ENCODE data around the gene TOLLIP.

TOLLIP gene

DNA sequence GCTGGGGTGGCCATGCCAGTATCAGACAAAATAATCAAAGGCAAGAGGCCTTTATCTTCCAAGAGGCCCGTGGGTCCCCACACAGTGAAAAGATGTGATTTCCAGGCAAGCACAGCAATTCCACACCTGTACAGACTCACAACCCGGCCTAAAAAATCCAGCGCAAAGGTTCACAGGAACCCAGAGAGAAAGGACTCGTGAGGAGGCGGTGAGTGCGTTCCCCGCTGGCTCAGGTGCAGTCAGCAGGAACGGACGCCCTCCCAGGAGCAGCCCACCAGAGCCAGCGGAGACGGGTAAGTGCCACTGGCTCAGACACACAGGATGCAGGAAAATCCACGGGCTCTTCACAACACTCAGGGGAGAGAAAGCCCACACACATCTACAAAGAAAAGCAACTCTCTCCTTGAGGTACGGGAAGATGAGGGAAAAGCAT, 4.4 kb downstream of the TOLLIP start:
- TF ChIP-seq, protein P1, sequence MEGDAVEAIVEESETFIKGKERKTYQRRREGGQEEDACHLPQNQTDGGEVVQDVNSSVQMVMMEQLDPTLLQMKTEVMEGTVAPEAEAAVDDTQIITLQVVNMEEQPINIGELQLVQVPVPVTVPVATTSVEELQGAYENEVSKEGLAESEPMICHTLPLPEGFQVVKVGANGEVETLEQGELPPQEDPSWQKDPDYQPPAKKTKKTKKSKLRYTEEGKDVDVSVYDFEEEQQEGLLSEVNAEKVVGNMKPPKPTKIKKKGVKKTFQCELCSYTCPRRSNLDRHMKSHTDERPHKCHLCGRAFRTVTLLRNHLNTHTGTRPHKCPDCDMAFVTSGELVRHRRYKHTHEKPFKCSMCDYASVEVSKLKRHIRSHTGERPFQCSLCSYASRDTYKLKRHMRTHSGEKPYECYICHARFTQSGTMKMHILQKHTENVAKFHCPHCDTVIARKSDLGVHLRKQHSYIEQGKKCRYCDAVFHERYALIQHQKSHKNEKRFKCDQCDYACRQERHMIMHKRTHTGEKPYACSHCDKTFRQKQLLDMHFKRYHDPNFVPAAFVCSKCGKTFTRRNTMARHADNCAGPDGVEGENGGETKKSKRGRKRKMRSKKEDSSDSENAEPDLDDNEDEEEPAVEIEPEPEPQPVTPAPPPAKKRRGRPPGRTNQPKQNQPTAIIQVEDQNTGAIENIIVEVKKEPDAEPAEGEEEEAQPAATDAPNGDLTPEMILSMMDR (IDR thresholded peaks at IDR 0.05; ENCODE audit: insufficient read depth, low read depth, low read length, missing control alignments), result no peak
- H3K4me3 ChIP-seq (ENCODE audit: low read depth, low read length), result no peak overlapping the region
- DNase-seq (ENCODE audit: low read depth), result no peak

- no peak overlapping the region for H3K4me3 ChIP-seq (ENCODE audit: low read depth, low read length)
- no peak for DNase-seq (ENCODE audit: low read depth)
- TF ChIP-seq, protein P1 (IDR thresholded peaks at IDR 0.05; ENCODE audit: insufficient read depth, low read depth, low read length, missing control alignments), result no peak
Observed at GRCh38 chr11:1304380-1304779, 5.1 kb downstream of the TOLLIP start.

GRCh38 chr11:1303973-1304372, 5.5 kb downstream of the TOLLIP start:
- no peak for DNase-seq (ENCODE audit: low read depth)
- TF ChIP-seq, protein P1 (IDR thresholded peaks at IDR 0.05; ENCODE audit: insufficient read depth, low read depth, low read length, missing control alignments), result no peak
- H3K4me3 ChIP-seq (ENCODE audit: low read depth, low read length), result no peak overlapping the region

GRCh38 chr11:1303126-1303821, 6.2 kb downstream of the TOLLIP start:
- DNase-seq (ENCODE audit: low read depth), result no peak
- TF ChIP-seq, protein P1 (IDR thresholded peaks at IDR 0.05; ENCODE audit: insufficient read depth, low read depth, low read length, missing control alignments), result no peak
- H3K4me3 ChIP-seq (ENCODE audit: low read depth, low read length), result no peak overlapping the region

- no peak overlapping the region for H3K4me3 ChIP-seq (ENCODE audit: low read depth, low read length)
Observed at GRCh38 chr11:1302461-1303125, 6.8 kb downstream of the TOLLIP start.

DNA sequence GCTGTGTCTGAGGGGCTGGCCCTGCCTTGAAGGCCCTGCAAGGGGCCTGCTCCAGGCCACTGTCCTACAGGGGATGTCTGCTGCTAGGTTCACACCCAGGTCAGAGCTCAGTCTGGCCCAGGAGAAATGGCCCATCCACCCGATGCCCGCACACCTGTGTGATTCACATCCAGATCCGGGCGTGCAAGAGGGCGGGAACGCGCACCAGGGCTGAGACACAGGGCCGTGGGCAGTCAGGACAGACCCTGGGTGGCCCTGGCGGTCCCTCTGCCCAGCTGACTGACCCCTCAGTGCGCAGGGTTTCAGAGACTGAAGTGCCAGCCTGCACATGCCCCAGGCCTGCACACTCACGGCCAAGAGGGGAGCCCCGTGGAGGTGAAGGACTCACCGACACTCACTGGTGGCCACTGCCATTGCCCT, 7.4 kb downstream of the TOLLIP start:
- no peak for DNase-seq (ENCODE audit: low read depth)
- H3K4me3 ChIP-seq (ENCODE audit: low read depth, low read length), result no peak overlapping the region
- TF ChIP-seq, protein P1 (IDR thresholded peaks at IDR 0.05; ENCODE audit: insufficient read depth, low read depth, low read length, missing control alignments), result no peak

More at GRCh38 chr11:1302461-1303125, 6.8 kb downstream of the TOLLIP start:
- TF ChIP-seq, protein P1 (IDR thresholded peaks at IDR 0.05; ENCODE audit: insufficient read depth, low read depth, low read length, missing control alignments), result no peak
- no peak for DNase-seq (ENCODE audit: low read depth)
